ENCODE data around the gene SOBP. TPM values are rescaled to one million over a fixed set of nuclear protein-coding genes. Genes with fewer than 3 reads are reported as not detected.

Gene SOBP
- polyA plus RNA-seq, 1 donor (not counting 4 experiments of a cell fraction or from before 2014, with no cell fraction given), result not detected

DNA sequence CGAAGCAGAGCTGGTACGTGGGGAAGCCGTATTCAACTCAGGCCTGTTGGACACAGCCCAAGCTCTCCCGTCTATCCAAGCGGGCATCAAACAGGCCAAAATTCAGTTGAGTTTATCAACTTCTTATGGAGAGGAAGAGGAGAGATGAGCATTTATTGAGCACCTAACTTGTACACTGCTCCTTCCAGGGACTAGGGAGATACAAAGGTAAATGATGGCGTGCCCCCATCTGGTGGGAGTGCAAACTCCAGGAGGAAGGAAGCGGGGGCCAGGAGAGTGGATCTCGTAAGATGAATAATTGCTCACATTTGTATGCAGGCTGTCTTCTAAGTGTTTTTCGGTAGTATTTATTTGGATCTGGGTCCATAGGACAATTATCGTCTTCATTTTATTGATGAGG is 146.6 kb downstream of the SOBP start:
- FAIRE-seq (no peak), DNase-seq (ENCODE audit: low read depth, low spot score) (no peak)
- H3K4me1 ChIP-seq (ENCODE audit: control insufficient read depth, extremely low read depth, insufficient read depth, low read length), result no peaks in the 10 kb centered on the region
- dilution Hi-C loops (cut with MboI; ENCODE audit: extremely low pct_ligation_motif_present, low sequenced_read_pairs), result no loop called here
- no peak overlapping the region for H3K27ac ChIP-seq (ENCODE audit: control insufficient read depth, insufficient read depth, low read length)
- peaks cover 44% of the 10 kb centered on the region for H3K27me3 ChIP-seq (ENCODE audit: control insufficient read depth, extremely low read depth, insufficient read depth, low read length)
- H2AFZ ChIP-seq (ENCODE audit: control insufficient read depth, low read length), result no peak overlapping the region
- no peak for TF ChIP-seq EZH2 (IDR thresholded peaks at IDR 0.05; ENCODE audit: low read length)
- TF ChIP-seq, protein P1, sequence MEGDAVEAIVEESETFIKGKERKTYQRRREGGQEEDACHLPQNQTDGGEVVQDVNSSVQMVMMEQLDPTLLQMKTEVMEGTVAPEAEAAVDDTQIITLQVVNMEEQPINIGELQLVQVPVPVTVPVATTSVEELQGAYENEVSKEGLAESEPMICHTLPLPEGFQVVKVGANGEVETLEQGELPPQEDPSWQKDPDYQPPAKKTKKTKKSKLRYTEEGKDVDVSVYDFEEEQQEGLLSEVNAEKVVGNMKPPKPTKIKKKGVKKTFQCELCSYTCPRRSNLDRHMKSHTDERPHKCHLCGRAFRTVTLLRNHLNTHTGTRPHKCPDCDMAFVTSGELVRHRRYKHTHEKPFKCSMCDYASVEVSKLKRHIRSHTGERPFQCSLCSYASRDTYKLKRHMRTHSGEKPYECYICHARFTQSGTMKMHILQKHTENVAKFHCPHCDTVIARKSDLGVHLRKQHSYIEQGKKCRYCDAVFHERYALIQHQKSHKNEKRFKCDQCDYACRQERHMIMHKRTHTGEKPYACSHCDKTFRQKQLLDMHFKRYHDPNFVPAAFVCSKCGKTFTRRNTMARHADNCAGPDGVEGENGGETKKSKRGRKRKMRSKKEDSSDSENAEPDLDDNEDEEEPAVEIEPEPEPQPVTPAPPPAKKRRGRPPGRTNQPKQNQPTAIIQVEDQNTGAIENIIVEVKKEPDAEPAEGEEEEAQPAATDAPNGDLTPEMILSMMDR (optimal IDR thresholded peaks at IDR 0.05 in 1 of 3, IDR thresholded peaks at IDR 0.05 in 1 of 3, conservative IDR thresholded peaks at IDR 0.05 in 1 of 3; ENCODE audit: extremely low read depth in 1 of 3, insufficient read depth in 2 of 3, low read length in 3 of 3), result no peak
- H3K4me3 ChIP-seq (ENCODE audit: control insufficient read depth in 2 of 3, extremely low read depth in 1 of 3, insufficient read depth in 2 of 3, low read depth in 1 of 3, low read length in 3 of 3), result no peak overlapping the region
- H3K9me1 ChIP-seq (ENCODE audit: control insufficient read depth, extremely low read depth, insufficient read depth, low read length), result no peaks in the 10 kb centered on the region
- H3K9ac ChIP-seq (ENCODE audit: control insufficient read depth, extremely low read depth, insufficient read depth, low read length), result no peak overlapping the region
- no peaks in the 10 kb centered on the region for H3K79me2 ChIP-seq (ENCODE audit: control insufficient read depth, insufficient read depth, low read length)
- no peaks in the 10 kb centered on the region for H4K20me1 ChIP-seq (ENCODE audit: control insufficient read depth, extremely low read depth, insufficient read depth, low read length)
- H3K36me3 ChIP-seq (ENCODE audit: control insufficient read depth in 2 of 2, extremely low read depth in 1 of 2, insufficient read depth in 2 of 2, low read length in 2 of 2), result no peaks in the 10 kb centered on the region
- no peak overlapping the region for H3K4me2 ChIP-seq (ENCODE audit: control insufficient read depth, extremely low read depth, insufficient read depth, low read depth, low read length)
- H3K9me3 ChIP-seq (ENCODE audit: control insufficient read depth, low read depth, low read length), result no peaks in the 10 kb centered on the region

DNA sequence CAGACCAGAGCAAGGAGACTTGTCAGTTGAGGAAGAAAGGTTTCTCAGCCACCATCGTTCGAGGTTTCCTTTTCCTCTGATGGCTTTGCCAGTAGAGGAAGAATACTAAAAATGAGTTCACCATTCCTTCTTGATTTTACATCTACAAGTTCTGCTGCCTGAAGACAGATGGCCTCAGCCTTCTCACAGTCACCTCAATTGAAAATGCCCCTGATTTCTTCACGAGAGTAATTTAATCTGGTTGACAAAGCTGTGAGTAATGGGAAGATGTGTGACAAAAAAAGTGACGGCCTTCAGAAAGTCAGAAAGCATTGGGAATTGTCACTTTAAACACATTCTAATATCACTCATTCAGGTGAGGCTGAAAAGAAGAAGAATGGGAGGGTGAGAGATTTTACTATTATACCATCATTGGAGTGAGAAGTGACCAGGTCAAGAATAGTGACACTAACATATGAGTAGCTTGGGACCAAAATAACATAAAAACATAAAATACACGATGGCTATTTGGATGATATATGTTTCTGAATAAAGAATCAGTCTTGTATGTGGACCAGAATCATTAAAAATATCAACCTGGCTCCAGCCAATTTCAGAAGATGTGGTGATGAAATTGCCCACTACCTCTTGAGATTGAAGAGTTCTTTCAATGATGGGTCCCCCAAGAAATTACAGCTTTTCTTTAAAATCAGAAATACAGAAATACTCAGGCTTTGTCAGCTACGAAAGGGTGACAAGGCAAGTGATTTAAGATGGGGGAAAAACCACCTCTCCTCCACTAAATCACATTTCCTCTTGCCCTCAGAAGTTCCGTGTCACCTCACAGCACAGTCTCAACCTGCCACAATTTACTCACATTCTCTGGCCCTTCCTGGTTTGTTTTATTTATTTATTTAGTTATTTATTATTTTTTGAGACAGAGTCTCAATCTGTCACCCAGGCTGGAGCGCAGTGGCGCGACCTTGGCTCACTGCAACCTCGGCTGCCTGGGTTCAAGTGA is 147.7 kb downstream of the SOBP start:
- H3K27ac ChIP-seq (ENCODE audit: control insufficient read depth, insufficient read depth, low read length), result no peak overlapping the region
- H4K20me1 ChIP-seq (ENCODE audit: control insufficient read depth, extremely low read depth, insufficient read depth, low read length), result no peaks in the 10 kb centered on the region
- H3K4me1 ChIP-seq (ENCODE audit: control insufficient read depth, extremely low read depth, insufficient read depth, low read length), result no peaks in the 10 kb centered on the region
- FAIRE-seq (no peak), DNase-seq (ENCODE audit: low read depth, low spot score) (no peak)
- H3K36me3 ChIP-seq (ENCODE audit: control insufficient read depth in 2 of 2, extremely low read depth in 1 of 2, insufficient read depth in 2 of 2, low read length in 2 of 2), result no peaks in the 10 kb centered on the region
- no peaks in the 10 kb centered on the region for H3K9me1 ChIP-seq (ENCODE audit: control insufficient read depth, extremely low read depth, insufficient read depth, low read length)
- H3K4me3 ChIP-seq (ENCODE audit: control insufficient read depth in 2 of 3, extremely low read depth in 1 of 3, insufficient read depth in 2 of 3, low read depth in 1 of 3, low read length in 3 of 3), result no peak overlapping the region
- no peaks in the 10 kb centered on the region for H3K9me3 ChIP-seq (ENCODE audit: control insufficient read depth, low read depth, low read length)
- H2AFZ ChIP-seq (ENCODE audit: control insufficient read depth, low read length), result no peak overlapping the region
- H3K27me3 ChIP-seq (ENCODE audit: control insufficient read depth, extremely low read depth, insufficient read depth, low read length), result peaks cover 43% of the 10 kb centered on the region
- H3K4me2 ChIP-seq (ENCODE audit: control insufficient read depth, extremely low read depth, insufficient read depth, low read depth, low read length), result no peak overlapping the region
- dilution Hi-C loops (cut with MboI; ENCODE audit: extremely low pct_ligation_motif_present, low sequenced_read_pairs), result no loop called here
- TF ChIP-seq, protein P1 (optimal IDR thresholded peaks at IDR 0.05 in 1 of 3, IDR thresholded peaks at IDR 0.05 in 1 of 3, conservative IDR thresholded peaks at IDR 0.05 in 1 of 3; ENCODE audit: extremely low read depth in 1 of 3, insufficient read depth in 2 of 3, low read length in 3 of 3), result no peak
- no peak for TF ChIP-seq EZH2 (IDR thresholded peaks at IDR 0.05; ENCODE audit: low read length)
- H3K79me2 ChIP-seq (ENCODE audit: control insufficient read depth, insufficient read depth, low read length), result no peaks in the 10 kb centered on the region
- H3K9ac ChIP-seq (ENCODE audit: control insufficient read depth, extremely low read depth, insufficient read depth, low read length), result no peak overlapping the region
